Esophagus squamous epithelium (tissue), 5 donors: Measurements from ENCODE around the gene PTPRN2. TPM values are rescaled to one million over a fixed set of nuclear protein-coding genes. Genes with fewer than 3 reads are reported as not detected.

Experiments
- DNase-seq: peaks from one replicate; lab custom pipeline; 2025; lab: John Stamatoyannopoulos, UW
- H3K27ac ChIP-seq, 4 donors: fragments of 200-600 bp; sonication (generic); one replicate each; pipeline ENCODE4 v1.5.1; 2016 to 2019; ENCODE audit warnings: mild to moderate bottlenecking in 1 of 4
- H3K27me3 ChIP-seq, 4 donors: fragments of 200-600 bp; sonication (generic); 1 replicate in 3 of 4; 2 replicates in 1 of 4; pipeline versions ENCODE4 v1.5.1 to v1.6.0; 2017 to 2021; ENCODE audit warnings: antibody characterized with exemption in 1 of 4
- H3K36me3 ChIP-seq, 3 donors: fragments of 200-600 bp; sonication (generic); one replicate each; pipeline ENCODE4 v1.5.1; 2016 to 2019
- H3K4me1 ChIP-seq, 3 donors: fragments of 200-600 bp; sonication (generic); one replicate each; pipeline ENCODE4 v1.5.1; 2017 to 2019
- H3K4me3 ChIP-seq, 4 donors: fragments of 200-600 bp; sonication (generic); 1 replicate in 3 of 4; 2 replicates in 1 of 4; pipeline ENCODE4 v1.5.1; 2016 to 2019; ENCODE audit warnings: mild to moderate bottlenecking in 2 of 4, moderate library complexity in 1 of 4
- H3K9me3 ChIP-seq, 3 donors: fragments of 200-600 bp; sonication (generic); one replicate each; pipeline ENCODE4 v1.5.1; 2016 to 2019
- POLR2A ChIP-seq, 4 donors: fragments of 450-650 bp; IDR thresholded peaks; one replicate each; pipeline ENCODE4 v1.6.1; 2017; ENCODE audit warnings: antibody characterized with exemption in 4 of 4, mild to moderate bottlenecking in 4 of 4, moderate library complexity in 3 of 4
- WGBS, 2 donors: methylation state at CpG; one replicate each; pipeline ENCODE4 v1.1.5; 2018; 5-methylcytosine and 5-hydroxymethylcytosine counted together
- intact Hi-C: fragments of 100-400 bp; cut with DNase I; formaldehyde crosslinking; loops from one replicate; pipeline ENCODE4 v1.15.0; 2022
- total RNA-seq, 4 donors: library from RNA; depleted of rRNA; stranded (reverse); fragments of >200 nt; gene quantifications; one replicate each; pipeline ENCODE4 v1.1.0, GENCODE V29; 2016
- TF ChIP-seq, protein P1 (sequence below), 6 experiments: fragments of 450-650 bp in 4 of 6; fragments of 200-600 bp in 2 of 6; sonication (generic) in 2 of 6; IDR thresholded peaks; one replicate each; pipeline ENCODE4 v1.5.1; 2016 to 2019; ENCODE audit warnings: antibody characterized with exemption in 6 of 6, mild to moderate bottlenecking in 4 of 6, moderate library complexity in 4 of 6
- donor health status: DM: yes; HTN: yes; CAD: no.

PTPRN2 gene
- total RNA-seq, 4 donors from 2014 or later = 0.38 to 2.7 (median 1.0) TPM

DNA sequence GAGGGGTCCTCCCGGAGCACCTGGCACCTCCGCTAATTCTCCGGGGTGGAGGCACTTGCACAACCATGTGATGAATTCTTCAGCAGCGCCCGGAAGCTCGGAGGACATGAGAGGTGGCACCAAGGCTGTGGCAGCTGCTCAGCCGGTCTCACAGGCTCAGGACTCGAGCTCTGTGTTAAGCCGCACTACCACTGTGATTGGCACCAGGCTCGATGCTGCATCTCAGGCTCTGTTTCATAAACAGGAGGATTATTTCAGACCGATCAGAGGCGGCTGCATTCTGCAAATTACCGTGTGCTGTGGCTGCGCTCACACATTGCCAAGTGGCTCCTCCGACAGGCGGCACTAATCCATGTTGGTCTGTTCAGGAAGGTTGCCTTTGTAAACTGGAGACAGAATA is 755.6 kb downstream of the PTPRN2 start:
- DNase-seq = no peak
- no peaks in the 10 kb centered on the region for H3K4me1 ChIP-seq

DNA sequence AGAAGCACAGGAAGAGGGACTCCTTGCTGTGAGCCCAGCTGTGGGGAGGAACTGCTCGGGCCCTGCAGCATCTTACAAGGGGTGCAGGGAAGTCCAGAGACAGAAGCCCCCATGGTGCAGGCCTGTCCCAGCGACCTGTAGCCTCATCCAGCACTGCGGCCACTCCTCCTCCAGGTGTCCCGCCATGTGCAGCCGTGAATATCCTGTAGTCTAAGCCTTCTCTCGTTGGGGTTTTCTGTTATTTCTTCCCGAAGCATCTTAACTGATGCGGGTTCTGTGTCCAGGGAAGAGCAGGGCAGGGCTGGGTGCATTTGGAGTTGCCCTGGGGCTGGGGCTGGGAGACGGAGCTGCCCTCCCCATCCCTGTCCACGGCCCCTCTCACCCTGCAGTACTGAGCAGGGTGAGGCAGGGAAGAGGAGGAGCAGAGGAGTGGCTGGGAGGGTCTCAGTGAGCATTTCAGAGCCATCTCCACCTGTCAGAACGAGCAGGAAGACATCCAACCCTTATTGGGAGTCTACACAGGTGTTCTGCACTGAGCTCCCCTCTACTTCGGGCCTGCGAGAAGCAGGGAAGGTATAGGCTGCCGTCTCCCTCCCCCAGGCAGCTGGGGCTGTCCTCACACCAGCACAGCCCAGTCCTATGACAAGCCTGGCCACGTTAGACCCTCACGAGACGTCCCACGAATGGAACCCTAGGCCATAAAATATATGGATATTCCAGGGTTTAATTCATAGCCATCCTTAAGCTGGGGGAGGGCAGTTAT is 756.3 kb downstream of the PTPRN2 start:
- Histone ChIP-seq H3K4me1 (no peaks in the 10 kb centered on the region), H3K27ac (no peak overlapping the region), H3K36me3 (no peaks in the 10 kb centered on the region), H3K27me3 (peaks cover 0 to 6% (median 0%) of the 10 kb centered on the region in 4 donors), H3K9me3 (no peaks in the 10 kb centered on the region), H3K4me3 (no peak overlapping the region)
- TF ChIP-seq POLR2A (IDR thresholded peaks at IDR 0.05) = no peak
- TF ChIP-seq, protein P1, sequence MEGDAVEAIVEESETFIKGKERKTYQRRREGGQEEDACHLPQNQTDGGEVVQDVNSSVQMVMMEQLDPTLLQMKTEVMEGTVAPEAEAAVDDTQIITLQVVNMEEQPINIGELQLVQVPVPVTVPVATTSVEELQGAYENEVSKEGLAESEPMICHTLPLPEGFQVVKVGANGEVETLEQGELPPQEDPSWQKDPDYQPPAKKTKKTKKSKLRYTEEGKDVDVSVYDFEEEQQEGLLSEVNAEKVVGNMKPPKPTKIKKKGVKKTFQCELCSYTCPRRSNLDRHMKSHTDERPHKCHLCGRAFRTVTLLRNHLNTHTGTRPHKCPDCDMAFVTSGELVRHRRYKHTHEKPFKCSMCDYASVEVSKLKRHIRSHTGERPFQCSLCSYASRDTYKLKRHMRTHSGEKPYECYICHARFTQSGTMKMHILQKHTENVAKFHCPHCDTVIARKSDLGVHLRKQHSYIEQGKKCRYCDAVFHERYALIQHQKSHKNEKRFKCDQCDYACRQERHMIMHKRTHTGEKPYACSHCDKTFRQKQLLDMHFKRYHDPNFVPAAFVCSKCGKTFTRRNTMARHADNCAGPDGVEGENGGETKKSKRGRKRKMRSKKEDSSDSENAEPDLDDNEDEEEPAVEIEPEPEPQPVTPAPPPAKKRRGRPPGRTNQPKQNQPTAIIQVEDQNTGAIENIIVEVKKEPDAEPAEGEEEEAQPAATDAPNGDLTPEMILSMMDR (IDR thresholded peaks at IDR 0.05) = no peak
- intact Hi-C loops = no loop called here
- no peak for DNase-seq
- 74 to 80% methylated on average over 5 to 13 of the region's 18 CpGs for WGBS, 2 donors

More for the DNA sequence above, 755.6 kb downstream of the PTPRN2 start:
- intact Hi-C loops = no loop called here
- Histone ChIP-seq H3K36me3 (no peaks in the 10 kb centered on the region), H3K27me3 (peaks cover 0 to 6% (median 0%) of the 10 kb centered on the region in 4 donors), H3K9me3 (no peaks in the 10 kb centered on the region), H3K4me3 (no peak overlapping the region), H3K27ac (no peak overlapping the region)
- WGBS, 2 donors = 64 to 84% methylated on average over 13 to 15 of the region's 16 CpGs
- TF ChIP-seq, protein P1 (IDR thresholded peaks at IDR 0.05) = no peak

DNA sequence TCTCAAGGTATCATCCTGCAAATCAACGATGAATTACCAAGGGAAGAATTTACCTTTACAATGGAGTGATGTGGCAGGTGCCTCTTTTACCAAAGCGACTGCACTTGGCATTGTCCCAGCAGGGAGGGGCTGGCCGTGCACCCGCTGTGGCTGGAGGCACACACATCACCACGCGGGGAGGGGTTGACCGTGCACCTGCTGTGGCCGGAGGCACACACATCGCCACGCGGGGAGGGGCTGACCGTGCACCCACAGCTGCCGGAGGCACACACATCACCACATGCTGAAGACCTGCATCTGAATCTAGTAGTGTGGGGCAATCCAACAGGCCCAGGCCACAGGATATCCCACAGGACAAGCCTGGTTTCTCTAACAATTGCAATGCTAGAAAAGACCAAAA is 757.3 kb downstream of the PTPRN2 start:
- DNase-seq = no peak
- intact Hi-C loops = no loop called here
- 47 to 57% methylated on average over 8 to 11 of the region's 13 CpGs for WGBS, 2 donors
- H3K27me3 ChIP-seq = peaks cover 0 to 6% (median 0%) of the 10 kb centered on the region in 4 donors
- H3K27ac ChIP-seq = no peak overlapping the region
- H3K4me1 ChIP-seq = no peaks in the 10 kb centered on the region
- no peak overlapping the region for H3K4me3 ChIP-seq
- H3K9me3 ChIP-seq = no peaks in the 10 kb centered on the region
- TF ChIP-seq POLR2A (IDR thresholded peaks at IDR 0.05) = no peak
- TF ChIP-seq, protein P1 (IDR thresholded peaks at IDR 0.05) = no peak
- no peaks in the 10 kb centered on the region for H3K36me3 ChIP-seq

DNA sequence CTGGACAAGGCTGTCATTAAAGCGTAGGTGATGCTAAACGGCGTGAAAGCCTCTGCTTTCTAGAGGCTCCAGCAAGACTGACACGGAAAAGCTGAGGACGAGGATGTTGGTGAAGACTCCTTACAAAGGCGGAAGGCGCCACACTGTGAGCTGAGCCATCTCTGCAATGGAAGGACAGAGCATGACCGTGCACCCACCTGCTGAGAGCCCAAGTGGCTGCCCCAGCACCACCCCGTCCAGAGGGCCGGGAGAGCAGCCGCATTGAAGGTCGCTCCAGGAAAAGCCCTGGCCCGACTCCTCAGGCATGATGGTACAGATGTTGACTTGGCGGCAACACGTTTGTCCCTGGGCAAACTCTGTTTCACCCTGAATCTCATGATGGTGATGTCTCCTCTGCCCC is 758.1 kb downstream of the PTPRN2 start:
- H3K4me1 ChIP-seq = no peaks in the 10 kb centered on the region
- 74 to 82% methylated on average over 9 to 15 of the region's 15 CpGs for WGBS, 2 donors
- DNase-seq = no peak
- no peaks in the 10 kb centered on the region for H3K36me3 ChIP-seq
- TF ChIP-seq, protein P1 (IDR thresholded peaks at IDR 0.05) = no peak
- no peak for TF ChIP-seq POLR2A (IDR thresholded peaks at IDR 0.05)
- peaks cover 0 to 7% (median 0%) of the 10 kb centered on the region in 4 donors for H3K27me3 ChIP-seq
- H3K4me3 ChIP-seq = no peak overlapping the region
- intact Hi-C loops = no loop called here
- no peaks in the 10 kb centered on the region for H3K9me3 ChIP-seq
- H3K27ac ChIP-seq = no peak overlapping the region

DNA sequence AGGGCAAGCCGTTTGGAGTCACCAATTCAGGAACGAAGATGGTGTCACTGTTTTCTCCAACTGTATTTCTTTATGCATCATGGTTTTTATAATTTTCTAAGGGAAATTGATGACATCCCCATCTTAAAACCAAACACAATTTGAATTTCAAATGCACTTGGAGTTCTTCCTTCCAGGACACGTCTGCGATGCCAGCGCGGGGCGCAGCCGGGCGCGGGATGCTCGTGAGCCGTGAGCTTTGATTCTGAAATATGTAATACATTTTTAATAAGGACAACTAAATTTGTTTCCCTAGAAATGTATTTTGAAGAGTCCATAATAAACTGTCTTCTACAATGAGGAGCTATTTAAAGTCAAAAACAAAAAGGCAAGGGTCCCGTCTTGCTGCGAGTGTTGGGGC is 758.7 kb downstream of the PTPRN2 start:
- DNase-seq = no peak
- WGBS, 2 donors = 92 to 97% methylated on average over 14 of the region's 14 CpGs
- no peaks in the 10 kb centered on the region for H3K4me1 ChIP-seq
- no peaks in the 10 kb centered on the region for H3K9me3 ChIP-seq
- no peaks in the 10 kb centered on the region for H3K36me3 ChIP-seq
- intact Hi-C loops = no loop called here
- no peak overlapping the region for H3K4me3 ChIP-seq
- H3K27ac ChIP-seq = no peak overlapping the region
- H3K27me3 ChIP-seq = peaks cover 0 to 13% (median 0%) of the 10 kb centered on the region in 4 donors
- TF ChIP-seq, protein P1 (IDR thresholded peaks at IDR 0.05) = no peak
- TF ChIP-seq POLR2A (IDR thresholded peaks at IDR 0.05) = no peak
